ENCODE measurements around the gene HMGB1.
"Not testable (repeated sequence)": the region's sequence is repeated elsewhere in the genome, so short reads cannot be mapped to it uniquely, and the experiment has no call there.

The HMGB1 gene

DNA sequence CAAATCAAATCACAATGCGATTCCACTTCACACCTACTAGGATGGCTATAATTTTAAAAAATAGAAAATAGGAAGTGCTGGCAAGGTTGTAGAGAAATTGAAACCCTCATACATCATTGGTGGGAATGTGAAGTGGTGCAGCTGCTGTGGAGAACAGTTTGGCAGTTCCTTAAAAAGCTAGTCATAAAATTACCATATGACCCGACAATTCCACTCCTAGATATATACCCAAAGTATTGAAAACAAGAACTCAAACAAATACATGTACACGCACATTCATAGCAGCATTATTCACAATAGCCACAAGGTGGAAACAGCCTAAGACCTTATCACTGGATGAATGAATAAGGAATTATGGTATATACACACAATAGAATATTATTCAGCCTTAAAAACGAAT is 12.0 kb downstream of the HMGB1 start:
- H2BK15ac ChIP-seq (ENCODE audit: low read depth, poor library complexity, severe bottlenecking) = no peak overlapping the region
- no peak overlapping the region for H2AK5ac ChIP-seq (ENCODE audit: low read length, severe bottlenecking)
- H2BK5ac ChIP-seq (ENCODE audit: low read depth, low read length, poor library complexity, severe bottlenecking) = no peak overlapping the region
- no peaks in the 10 kb centered on the region for H3K9me3 ChIP-seq (ENCODE audit: control insufficient read depth, low read length)
- no peak overlapping the region for H4K91ac ChIP-seq (ENCODE audit: low read length)
- H3K79me1 ChIP-seq (replicated peaks; ENCODE audit: low read length, poor library complexity, severe bottlenecking) = no peaks in the 10 kb centered on the region
- no peak overlapping the region for H2BK120ac ChIP-seq (ENCODE audit: low read depth, low read length)
- no peak overlapping the region for H3K23ac ChIP-seq (ENCODE audit: low read length in 2 of 2)
- H3K27ac ChIP-seq (ENCODE audit: low read length, poor library complexity, severe bottlenecking) = no peak overlapping the region
- no peak overlapping the region for H3K4me3 ChIP-seq (ENCODE audit: insufficient read depth in 1 of 2, low read depth in 1 of 2, low read length in 2 of 2)
- H3K27me3 ChIP-seq (ENCODE audit: control insufficient read depth in 1 of 2, insufficient read depth in 1 of 2, low read length in 2 of 2) = no peaks in the 10 kb centered on the region
- H4K8ac ChIP-seq (ENCODE audit: low read length) = no peak overlapping the region
- no peak overlapping the region for H2AFZ ChIP-seq (ENCODE audit: low read depth, low read length)
- H3K36me3 ChIP-seq (ENCODE audit: control insufficient read depth in 1 of 2, insufficient read depth in 2 of 2, low read depth in 1 of 2, low read length in 2 of 2) = peaks cover 4 to 9% of the 10 kb centered on the region in 2 experiments
- peak; percentile 35 for DNase-seq
- no peak overlapping the region for H3K14ac ChIP-seq (ENCODE audit: low read length in 2 of 2)
- H3K4ac ChIP-seq (ENCODE audit: low read depth in 1 of 2, low read length in 2 of 2) = no peak overlapping the region
- H3K18ac ChIP-seq (ENCODE audit: low read depth in 1 of 2, low read length in 2 of 2) = no peak overlapping the region
- no peak overlapping the region for H3K4me2 ChIP-seq (ENCODE audit: low read length, poor library complexity, severe bottlenecking)
- no peak overlapping the region for H3K9ac ChIP-seq (ENCODE audit: low read length)
- H3K4me1 ChIP-seq (ENCODE audit: control insufficient read depth, insufficient read depth, low read depth, low read length) = no peaks in the 10 kb centered on the region
- WGBS = 90% methylated on average over 2 of the region's 4 CpGs
- H2BK12ac ChIP-seq (ENCODE audit: low read length in 2 of 2) = no peak overlapping the region

DNA sequence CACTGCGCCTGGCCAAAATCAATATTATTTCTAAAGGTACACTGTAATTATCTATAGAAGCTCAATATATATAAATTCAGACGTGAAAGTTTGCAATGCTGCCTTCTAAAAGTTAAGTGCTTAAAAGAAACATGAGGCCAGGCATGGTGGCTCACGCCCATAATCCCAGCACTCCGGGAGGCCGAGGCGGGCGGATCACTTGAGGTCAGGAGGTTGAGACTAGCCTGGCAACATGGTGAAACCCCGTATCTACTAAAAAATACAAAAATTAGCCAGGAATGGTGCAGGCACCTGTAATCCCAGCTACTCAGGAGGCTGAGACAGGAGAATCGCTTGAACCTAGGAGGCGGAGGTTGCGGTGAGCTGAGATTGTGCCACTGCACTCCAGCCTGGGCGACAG is 14.3 kb downstream of the HMGB1 start:
- not testable (repeated sequence) for DNase-seq; H3K27me3 ChIP-seq (ENCODE audit: control insufficient read depth in 1 of 2, insufficient read depth in 1 of 2, low read length in 2 of 2); H3K4ac ChIP-seq (ENCODE audit: low read depth in 1 of 2, low read length in 2 of 2); H2BK120ac ChIP-seq (ENCODE audit: low read depth, low read length); H2BK15ac ChIP-seq (ENCODE audit: low read depth, poor library complexity, severe bottlenecking); H3K9me3 ChIP-seq (ENCODE audit: control insufficient read depth, low read length); H3K36me3 ChIP-seq (ENCODE audit: control insufficient read depth in 1 of 2, insufficient read depth in 2 of 2, low read depth in 1 of 2, low read length in 2 of 2); H2BK5ac ChIP-seq (ENCODE audit: low read depth, low read length, poor library complexity, severe bottlenecking); H3K14ac ChIP-seq (ENCODE audit: low read length in 2 of 2); H2BK12ac ChIP-seq (ENCODE audit: low read length in 2 of 2); H3K18ac ChIP-seq (ENCODE audit: low read depth in 1 of 2, low read length in 2 of 2); H3K27ac ChIP-seq (ENCODE audit: low read length, poor library complexity, severe bottlenecking); H2AFZ ChIP-seq (ENCODE audit: low read depth, low read length); H3K9ac ChIP-seq (ENCODE audit: low read length); H4K91ac ChIP-seq (ENCODE audit: low read length); H3K4me1 ChIP-seq (ENCODE audit: control insufficient read depth, insufficient read depth, low read depth, low read length); H2AK5ac ChIP-seq (ENCODE audit: low read length, severe bottlenecking); H3K79me1 ChIP-seq (replicated peaks; ENCODE audit: low read length, poor library complexity, severe bottlenecking); H3K23ac ChIP-seq (ENCODE audit: low read length in 2 of 2); H3K4me3 ChIP-seq (ENCODE audit: insufficient read depth in 1 of 2, low read depth in 1 of 2, low read length in 2 of 2); H3K4me2 ChIP-seq (ENCODE audit: low read length, poor library complexity, severe bottlenecking); H4K8ac ChIP-seq (ENCODE audit: low read length)
- 97% methylated on average over 10 of the region's 12 CpGs for WGBS

DNA sequence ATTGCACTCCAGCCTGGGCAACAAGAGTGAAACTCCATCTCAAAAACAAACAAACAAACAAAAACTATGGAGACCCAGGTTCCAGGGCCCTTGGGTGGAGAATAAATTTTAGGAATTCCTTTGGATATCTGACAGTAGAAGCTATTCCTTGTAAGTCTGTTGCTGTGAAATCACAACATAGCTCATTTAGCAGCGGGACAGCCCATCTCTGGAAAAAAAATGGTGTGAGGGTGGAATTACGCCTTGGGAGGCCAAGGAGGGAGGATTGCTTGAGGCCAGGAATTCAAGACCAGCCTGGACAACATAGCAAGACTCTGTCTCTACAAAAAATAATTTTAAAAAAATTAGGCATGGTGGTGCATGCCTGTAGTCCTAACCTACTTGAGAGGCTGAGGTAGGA is 15.7 kb downstream of the HMGB1 start:
- Histone ChIP-seq H3K4me2 (ENCODE audit: low read length, poor library complexity, severe bottlenecking) (no peak overlapping the region), H3K14ac (ENCODE audit: low read length in 2 of 2) (no peak overlapping the region), H3K27ac (ENCODE audit: low read length, poor library complexity, severe bottlenecking) (no peak overlapping the region), H3K18ac (ENCODE audit: low read depth in 1 of 2, low read length in 2 of 2) (no peak overlapping the region), H3K4me1 (ENCODE audit: control insufficient read depth, insufficient read depth, low read depth, low read length) (peaks cover 5% of the 10 kb centered on the region), H3K79me1 (replicated peaks; ENCODE audit: low read length, poor library complexity, severe bottlenecking) (no peaks in the 10 kb centered on the region), H3K9ac (ENCODE audit: low read length) (no peak overlapping the region), H2BK120ac (ENCODE audit: low read depth, low read length) (no peak overlapping the region), H3K36me3 (ENCODE audit: control insufficient read depth in 1 of 2, insufficient read depth in 2 of 2, low read depth in 1 of 2, low read length in 2 of 2) (no peaks in the 10 kb centered on the region), H4K8ac (ENCODE audit: low read length) (no peak overlapping the region), H2BK5ac (ENCODE audit: low read depth, low read length, poor library complexity, severe bottlenecking) (no peak overlapping the region), H2BK12ac (ENCODE audit: low read length in 2 of 2) (no peak overlapping the region), H2BK15ac (ENCODE audit: low read depth, poor library complexity, severe bottlenecking) (no peak overlapping the region), H3K4me3 (ENCODE audit: insufficient read depth in 1 of 2, low read depth in 1 of 2, low read length in 2 of 2) (no peak overlapping the region), H3K23ac (ENCODE audit: low read length in 2 of 2) (no peak overlapping the region), H3K27me3 (ENCODE audit: control insufficient read depth in 1 of 2, insufficient read depth in 1 of 2, low read length in 2 of 2) (no peaks in the 10 kb centered on the region), H2AFZ (ENCODE audit: low read depth, low read length) (no peak overlapping the region), H2AK5ac (ENCODE audit: low read length, severe bottlenecking) (no peak overlapping the region), H4K91ac (ENCODE audit: low read length) (no peak overlapping the region), H3K4ac (ENCODE audit: low read depth in 1 of 2, low read length in 2 of 2) (no peak overlapping the region), H3K9me3 (ENCODE audit: control insufficient read depth, low read length) (no peaks in the 10 kb centered on the region)
- WGBS = 100% methylated on average over 2 of the region's 2 CpGs
- DNase-seq = no peak

DNA sequence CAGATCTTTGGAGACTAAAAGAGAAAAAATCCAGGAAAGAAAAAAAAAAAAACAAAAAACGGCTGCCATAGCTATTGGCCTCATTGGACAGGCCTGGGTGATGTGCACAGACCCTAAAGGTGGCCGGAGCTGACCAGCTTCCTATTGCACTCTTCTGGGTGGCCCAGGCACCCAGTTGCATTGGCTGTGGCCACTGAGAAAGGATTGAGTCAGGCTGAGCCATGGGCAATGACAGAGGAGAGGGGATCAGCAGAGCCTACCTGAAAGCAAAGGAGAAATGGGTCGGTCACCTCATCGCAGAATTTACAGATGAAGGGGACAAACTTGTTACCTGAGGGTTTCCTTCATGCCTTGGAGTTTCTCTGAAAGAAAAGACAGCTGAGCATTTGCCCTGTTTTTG is 17.3 kb downstream of the HMGB1 start:
- Histone ChIP-seq H2BK120ac (ENCODE audit: low read depth, low read length) (peak overlapping the region; percentile 61), H3K4me2 (ENCODE audit: low read length, poor library complexity, severe bottlenecking) (no peak overlapping the region), H3K14ac (ENCODE audit: low read length in 2 of 2) (no peak overlapping the region), H2AK5ac (ENCODE audit: low read length, severe bottlenecking) (no peak overlapping the region), H3K27ac (ENCODE audit: low read length, poor library complexity, severe bottlenecking) (no peak overlapping the region), H3K79me1 (replicated peaks; ENCODE audit: low read length, poor library complexity, severe bottlenecking) (no peaks in the 10 kb centered on the region), H3K4me1 (ENCODE audit: control insufficient read depth, insufficient read depth, low read depth, low read length) (peaks cover 11% of the 10 kb centered on the region), H3K18ac (ENCODE audit: low read depth in 1 of 2, low read length in 2 of 2) (no peak overlapping the region), H3K27me3 (ENCODE audit: control insufficient read depth in 1 of 2, insufficient read depth in 1 of 2, low read length in 2 of 2) (no peaks in the 10 kb centered on the region), H4K91ac (ENCODE audit: low read length) (peak overlapping the region; percentile 39), H4K8ac (ENCODE audit: low read length) (no peak overlapping the region), H2AFZ (ENCODE audit: low read depth, low read length) (no peak overlapping the region), H3K4me3 (ENCODE audit: insufficient read depth in 1 of 2, low read depth in 1 of 2, low read length in 2 of 2) (no peak overlapping the region), H3K23ac (ENCODE audit: low read length in 2 of 2) (no peak overlapping the region), H3K4ac (ENCODE audit: low read depth in 1 of 2, low read length in 2 of 2) (no peak overlapping the region), H2BK5ac (ENCODE audit: low read depth, low read length, poor library complexity, severe bottlenecking) (no peak overlapping the region), H3K9ac (ENCODE audit: low read length) (no peak overlapping the region), H2BK15ac (ENCODE audit: low read depth, poor library complexity, severe bottlenecking) (no peak overlapping the region), H3K36me3 (ENCODE audit: control insufficient read depth in 1 of 2, insufficient read depth in 2 of 2, low read depth in 1 of 2, low read length in 2 of 2) (no peaks in the 10 kb centered on the region), H3K9me3 (ENCODE audit: control insufficient read depth, low read length) (no peaks in the 10 kb centered on the region), H2BK12ac (ENCODE audit: low read length in 2 of 2) (no peak overlapping the region)
- WGBS = 95% methylated on average over 4 of the region's 4 CpGs
- DNase-seq = no peak

All from mesenchymal stem cell (in vitro differentiated cells and primary cell).